ENCODE data around the gene NHEJ1. TPM values are rescaled to one million over a fixed set of nuclear protein-coding genes. Genes with fewer than 3 reads are reported as not detected.

NHEJ1 gene
- total RNA-seq, 2 experiments from 2014 or later: 22.4 to 26.3 TPM

- TF ChIP-seq, protein P1, sequence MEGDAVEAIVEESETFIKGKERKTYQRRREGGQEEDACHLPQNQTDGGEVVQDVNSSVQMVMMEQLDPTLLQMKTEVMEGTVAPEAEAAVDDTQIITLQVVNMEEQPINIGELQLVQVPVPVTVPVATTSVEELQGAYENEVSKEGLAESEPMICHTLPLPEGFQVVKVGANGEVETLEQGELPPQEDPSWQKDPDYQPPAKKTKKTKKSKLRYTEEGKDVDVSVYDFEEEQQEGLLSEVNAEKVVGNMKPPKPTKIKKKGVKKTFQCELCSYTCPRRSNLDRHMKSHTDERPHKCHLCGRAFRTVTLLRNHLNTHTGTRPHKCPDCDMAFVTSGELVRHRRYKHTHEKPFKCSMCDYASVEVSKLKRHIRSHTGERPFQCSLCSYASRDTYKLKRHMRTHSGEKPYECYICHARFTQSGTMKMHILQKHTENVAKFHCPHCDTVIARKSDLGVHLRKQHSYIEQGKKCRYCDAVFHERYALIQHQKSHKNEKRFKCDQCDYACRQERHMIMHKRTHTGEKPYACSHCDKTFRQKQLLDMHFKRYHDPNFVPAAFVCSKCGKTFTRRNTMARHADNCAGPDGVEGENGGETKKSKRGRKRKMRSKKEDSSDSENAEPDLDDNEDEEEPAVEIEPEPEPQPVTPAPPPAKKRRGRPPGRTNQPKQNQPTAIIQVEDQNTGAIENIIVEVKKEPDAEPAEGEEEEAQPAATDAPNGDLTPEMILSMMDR (IDR thresholded peaks at IDR 0.05): no peak
- ATAC-seq (no peak), DNase-seq (no peak)
- intact Hi-C loops (cut with micrococcal nuclease): no loop called here
- H3K4me3 Mint-ChIP-seq: no peak overlapping the region
- no peak overlapping the region for H3K27ac Mint-ChIP-seq
- H3K4me1 Mint-ChIP-seq (ENCODE audit: low read depth): no peaks in the 10 kb centered on the region
- CTCF ChIA-PET: interaction anchor here (0.7 to 2.1 kb wide), 7 partner anchors 10 to 76 kb away, joined by 3 to 10 read pairs (median 3); no protein-coding TSS in a partner anchor
- POLR2A ChIA-PET: no interaction called here
- no peaks in the 10 kb centered on the region for H3K27me3 Mint-ChIP-seq
- peaks cover 19% of the 10 kb centered on the region for H3K36me3 Mint-ChIP-seq (ENCODE audit: low read depth)
- H3K9me3 Mint-ChIP-seq: no peaks in the 10 kb centered on the region
Measured at GRCh38 chr2:219078951-219079350, 81.7 kb downstream of the NHEJ1 start.

GRCh38 chr2:219078126-219078525 is 82.5 kb downstream of the NHEJ1 start:
- Mint-ChIP-seq H3K36me3 (ENCODE audit: low read depth) (peaks cover 20% of the 10 kb centered on the region), H3K27me3 (no peaks in the 10 kb centered on the region), H3K4me3 (no peak overlapping the region), H3K4me1 (ENCODE audit: low read depth) (no peaks in the 10 kb centered on the region), H3K9me3 (no peaks in the 10 kb centered on the region), H3K27ac (no peak overlapping the region)
- ChIA-PET CTCF (interaction anchor here (0.8 to 1.3 kb wide), 5 partner anchors 10 to 76 kb away, joined by 3 to 5 read pairs (median 3); no protein-coding TSS in a partner anchor), POLR2A (no interaction called here)
- ATAC-seq: no peak
- intact Hi-C loops (cut with micrococcal nuclease): no loop called here
- TF ChIP-seq, protein P1 (IDR thresholded peaks at IDR 0.05): no peak
- no peak for DNase-seq

- ChIA-PET POLR2A (no interaction called here), CTCF (interaction anchor here (1.0 to 24.1 kb wide), 6 partner anchors 8 to 77 kb away, joined by 3 to 431 read pairs (median 18); no protein-coding TSS in a partner anchor)
- intact Hi-C loops (cut with micrococcal nuclease): no loop called here
- TF ChIP-seq, protein P1 (IDR thresholded peaks at IDR 0.05): no peak
- H3K36me3 Mint-ChIP-seq (ENCODE audit: low read depth): peaks cover 20% of the 10 kb centered on the region
- ATAC-seq (no peak), DNase-seq (no peak)
- no peaks in the 10 kb centered on the region for H3K9me3 Mint-ChIP-seq
- H3K4me1 Mint-ChIP-seq (ENCODE audit: low read depth): no peaks in the 10 kb centered on the region
- no peaks in the 10 kb centered on the region for H3K27me3 Mint-ChIP-seq
- no peak overlapping the region for H3K27ac Mint-ChIP-seq
- H3K4me3 Mint-ChIP-seq: no peak overlapping the region
Measured at GRCh38 chr2:219076253-219076652, 84.4 kb downstream of the NHEJ1 start.

DNA sequence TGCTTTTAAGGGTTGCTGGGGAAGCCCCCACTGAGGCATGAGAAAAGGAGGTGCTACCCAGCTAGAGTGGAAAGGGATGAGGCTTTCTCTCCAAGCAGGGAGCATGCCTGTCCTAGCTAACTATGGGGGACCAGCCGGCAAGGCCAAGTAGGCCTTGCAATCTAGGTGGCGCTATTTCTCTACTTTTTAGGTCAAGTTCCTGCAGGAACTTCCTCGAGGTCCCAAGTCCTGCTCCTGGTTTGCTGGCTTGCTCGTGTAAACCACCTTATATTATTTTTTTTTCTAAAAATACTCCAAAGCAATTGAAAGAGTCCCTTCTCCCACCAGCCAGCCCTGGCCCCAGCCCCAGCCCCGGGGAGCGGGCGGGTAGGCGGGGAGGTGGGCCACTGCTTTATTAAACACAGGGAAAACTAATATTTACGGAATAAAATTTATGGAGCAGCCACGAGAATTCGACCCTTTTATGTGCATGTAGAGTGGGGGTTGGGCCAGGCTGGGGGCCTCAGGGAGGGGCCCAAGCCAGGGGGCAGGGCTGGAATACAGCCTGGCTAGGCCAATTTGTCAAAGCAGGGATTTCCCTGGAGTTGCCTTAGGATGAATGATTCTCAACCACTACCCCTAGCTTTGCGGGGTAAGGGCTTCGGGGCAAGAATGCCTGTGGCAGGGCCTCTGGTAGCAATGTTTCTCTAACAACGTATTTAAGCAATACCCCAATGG is 87.0 kb downstream of the NHEJ1 start:
- TF ChIP-seq, protein P1 (IDR thresholded peaks at IDR 0.05): peak; percentile 63
- intact Hi-C loops (cut with micrococcal nuclease): loop anchor here (5.0 kb wide), 1 partner anchor 44 kb away; no protein-coding TSS in a partner anchor
- no peak for ATAC-seq

DNA sequence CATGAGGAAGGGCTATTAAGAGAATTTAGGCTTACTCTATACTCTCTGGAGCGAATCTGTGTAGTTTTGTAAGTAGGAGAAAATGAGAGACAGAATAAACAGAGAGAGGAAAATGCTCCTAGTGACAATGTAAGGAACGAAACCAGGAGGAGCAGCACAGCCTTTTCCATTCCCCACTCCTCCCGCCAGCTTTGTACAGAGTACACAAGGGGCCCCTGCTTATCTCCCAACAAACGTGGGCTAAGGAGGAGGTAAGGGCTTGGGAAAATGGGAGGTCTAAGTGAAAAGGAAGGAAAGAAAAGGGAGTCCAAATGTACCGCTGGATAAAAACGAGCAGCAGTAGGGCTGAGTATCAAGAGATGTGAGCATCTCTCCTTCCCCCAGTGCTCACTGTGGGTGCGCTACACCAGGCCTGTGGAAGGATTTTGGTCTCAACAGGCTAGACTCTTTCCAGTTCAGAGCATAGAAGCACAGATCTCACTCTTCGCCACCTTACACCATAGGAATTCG is 87.8 kb downstream of the NHEJ1 start:
- intact Hi-C loops (cut with micrococcal nuclease): loop anchor here (5.0 kb wide), 1 partner anchor 45 kb away; no protein-coding TSS in a partner anchor
- Mint-ChIP-seq H3K27me3 (no peaks in the 10 kb centered on the region), H3K36me3 (ENCODE audit: low read depth) (peaks cover 21% of the 10 kb centered on the region), H3K4me3 (no peak overlapping the region), H3K9me3 (no peaks in the 10 kb centered on the region), H3K4me1 (ENCODE audit: low read depth) (no peaks in the 10 kb centered on the region), H3K27ac (no peak overlapping the region)
- ChIA-PET POLR2A (interaction anchor here (0.7 kb wide), 1 partner anchor 12 kb away, joined by 3 read pairs; no protein-coding TSS in a partner anchor), CTCF (interaction anchor here (0.6 to 24.1 kb wide), 36 partner anchors 8 to 422 kb away, joined by 3 to 431 read pairs (median 4); partner anchors contain the start of gene IHH)
- DNase-seq: no peak
- TF ChIP-seq, protein P1 (IDR thresholded peaks at IDR 0.05): no peak
- no peak for ATAC-seq

More for the DNA sequence above, 87.0 kb downstream of the NHEJ1 start:
- peak; percentile 43 for DNase-seq
- Mint-ChIP-seq H3K36me3 (ENCODE audit: low read depth) (peaks cover 21% of the 10 kb centered on the region), H3K27ac (no peak overlapping the region), H3K9me3 (no peaks in the 10 kb centered on the region), H3K4me3 (no peak overlapping the region), H3K4me1 (ENCODE audit: low read depth) (no peaks in the 10 kb centered on the region), H3K27me3 (no peaks in the 10 kb centered on the region)
- CTCF ChIA-PET: interaction anchor here (0.6 to 24.1 kb wide), 33 partner anchors 9 to 221 kb away, joined by 3 to 431 read pairs (median 4); partner anchors contain the start of gene IHH
- POLR2A ChIA-PET: interaction anchor here (0.7 to 1.5 kb wide), 2 partner anchors 11 to 12 kb away, joined by 3 read pairs; no protein-coding TSS in a partner anchor

Measured in activated CD8-positive, alpha-beta T cell treated with anti-CD3 and anti-CD28 coated beads for 36 hours (primary cell).